NCI-H2081 (cell line): Measurements from ENCODE around the gene C20orf96.
A peak's percentile ranks its signal among the peaks of the same experiment; 100 is the strongest.
"Not testable (repeated sequence)": the region's sequence is repeated elsewhere in the genome, so short reads cannot be mapped to it uniquely, and the experiment has no call there.

ENCODE experiments used
- DNase-seq, 2 experiments: peaks; one replicate each; lab custom pipeline; 2025; lab: John Stamatoyannopoulos, UW

C20orf96 gene

GRCh38 chr20:278607-279571 is 11.7 kb downstream of the C20orf96 start:
- DNase-seq: no peak

GRCh38 chr20:278181-278580 is 12.4 kb downstream of the C20orf96 start:
- DNase-seq: no peak

GRCh38 chr20:277496-277781 is 13.1 kb downstream of the C20orf96 start:
- DNase-seq: no peak

- no peak for DNase-seq
These were observed 13.7 kb downstream of the C20orf96 start for GRCh38 chr20:276620-277495.

- DNase-seq: no peak
These were observed 14.8 kb downstream of the C20orf96 start for GRCh38 chr20:275791-276190.

- DNase-seq: no peak
These were observed 16.7 kb downstream of the C20orf96 start for GRCh38 chr20:273884-274283.

- DNase-seq: no peak
These were observed 17.8 kb downstream of the C20orf96 start for GRCh38 chr20:272718-273117.

GRCh38 chr20:271528-271927 is 19.0 kb downstream of the C20orf96 start:
- DNase-seq: no peak

- no peak for DNase-seq
These were observed 19.5 kb downstream of the C20orf96 start for GRCh38 chr20:271069-271468.

- no peak for DNase-seq
These were observed 20.0 kb downstream of the C20orf96 start for GRCh38 chr20:270517-270916.

GRCh38 chr20:266596-267562 is 23.7 kb downstream of the C20orf96 start:
- peak; percentile 86 to 90 for DNase-seq

- DNase-seq: no peak
These were observed 26.8 kb downstream of the C20orf96 start for GRCh38 chr20:263701-264100.

- DNase-seq: no peak
These were observed 30.6 kb downstream of the C20orf96 start for GRCh38 chr20:259981-260380.

- no peak for DNase-seq
These were observed 31.6 kb downstream of the C20orf96 start for GRCh38 chr20:258963-259362.

GRCh38 chr20:258269-258858 is 32.2 kb downstream of the C20orf96 start:
- DNase-seq: no peak

GRCh38 chr20:257419-257818 is 33.1 kb downstream of the C20orf96 start, which contains the start of gene DEFB132:
DEFB132 (plus strand) TSS chr20:257724; CDS start chr20:257779, 55 bp downstream.
- DNase-seq: no peak

GRCh38 chr20:253447-253846 is 37.1 kb downstream of the C20orf96 start:
- not testable (repeated sequence) for DNase-seq

- no peak for DNase-seq
These were observed 37.7 kb downstream of the C20orf96 start for GRCh38 chr20:252801-253200.

GRCh38 chr20:251354-251753 is 39.2 kb downstream of the C20orf96 start:
- DNase-seq: no peak

- DNase-seq: no peak
These were observed 47.6 kb downstream of the C20orf96 start for GRCh38 chr20:242905-243304.

- DNase-seq: no peak
These were observed 52.6 kb downstream of the C20orf96 start for GRCh38 chr20:237929-238328.
